Measurements from ENCODE around the gene ARID3A.

The ARID3A gene

GRCh38 chr19:990119-990571 lies 64.3 kb downstream of the ARID3A start:
- DNase-seq (ENCODE audit: low read depth in 1 of 2, low spot score in 1 of 2), result no peak
- in situ Hi-C loops (cut with HindIII; ENCODE audit: low pct_unique_long_range_greater_than_20kb, low sequenced_read_pairs), result no loop called here
- no peak for TF ChIP-seq JUND (IDR thresholded peaks at IDR 0.05; ENCODE audit: low read depth)

GRCh38 chr19:990746-991145 lies 64.9 kb downstream of the ARID3A start:
- DNase-seq (ENCODE audit: low read depth in 1 of 2, low spot score in 1 of 2), result no peak
- TF ChIP-seq JUND (IDR thresholded peaks at IDR 0.05; ENCODE audit: low read depth), result no peak
- in situ Hi-C loops (cut with HindIII; ENCODE audit: low pct_unique_long_range_greater_than_20kb, low sequenced_read_pairs), result no loop called here

- TF ChIP-seq JUND (IDR thresholded peaks at IDR 0.05; ENCODE audit: low read depth), result no peak
- DNase-seq (ENCODE audit: low read depth in 1 of 2, low spot score in 1 of 2), result peak in 1 of 2 experiments; percentile 71
- in situ Hi-C loops (cut with HindIII; ENCODE audit: low pct_unique_long_range_greater_than_20kb, low sequenced_read_pairs), result no loop called here
Measured at GRCh38 chr19:991174-991931, 65.5 kb downstream of the ARID3A start.

GRCh38 chr19:991932-992669 lies 66.3 kb downstream of the ARID3A start:
- no peak for DNase-seq (ENCODE audit: low read depth in 1 of 2, low spot score in 1 of 2)
- in situ Hi-C loops (cut with HindIII; ENCODE audit: low pct_unique_long_range_greater_than_20kb, low sequenced_read_pairs), result no loop called here
- no peak for TF ChIP-seq JUND (IDR thresholded peaks at IDR 0.05; ENCODE audit: low read depth)

GRCh38 chr19:992670-993055 lies 66.8 kb downstream of the ARID3A start:
- DNase-seq (ENCODE audit: low read depth in 1 of 2, low spot score in 1 of 2), result no peak
- in situ Hi-C loops (cut with HindIII; ENCODE audit: low pct_unique_long_range_greater_than_20kb, low sequenced_read_pairs), result no loop called here
- TF ChIP-seq JUND (IDR thresholded peaks at IDR 0.05; ENCODE audit: low read depth), result no peak

- no peak for DNase-seq (ENCODE audit: low read depth in 1 of 2, low spot score in 1 of 2)
- TF ChIP-seq JUND (IDR thresholded peaks at IDR 0.05; ENCODE audit: low read depth), result no peak
- in situ Hi-C loops (cut with HindIII; ENCODE audit: low pct_unique_long_range_greater_than_20kb, low sequenced_read_pairs), result no loop called here
Measured at GRCh38 chr19:993361-993830, 67.6 kb downstream of the ARID3A start.

- in situ Hi-C loops (cut with HindIII; ENCODE audit: low pct_unique_long_range_greater_than_20kb, low sequenced_read_pairs), result no loop called here
- TF ChIP-seq JUND (IDR thresholded peaks at IDR 0.05; ENCODE audit: low read depth), result no peak
- DNase-seq (ENCODE audit: low read depth in 1 of 2, low spot score in 1 of 2), result no peak
Measured at GRCh38 chr19:993831-994393, 68.1 kb downstream of the ARID3A start.

- in situ Hi-C loops (cut with HindIII; ENCODE audit: low pct_unique_long_range_greater_than_20kb, low sequenced_read_pairs), result no loop called here
- TF ChIP-seq JUND (IDR thresholded peaks at IDR 0.05; ENCODE audit: low read depth), result no peak
Measured at GRCh38 chr19:994516-994915, 68.7 kb downstream of the ARID3A start.

GRCh38 chr19:995051-995827 lies 69.4 kb downstream of the ARID3A start:
- no peak for DNase-seq (ENCODE audit: low read depth in 1 of 2, low spot score in 1 of 2)
- in situ Hi-C loops (cut with HindIII; ENCODE audit: low pct_unique_long_range_greater_than_20kb, low sequenced_read_pairs), result no loop called here
- no peak for TF ChIP-seq JUND (IDR thresholded peaks at IDR 0.05; ENCODE audit: low read depth)

More at GRCh38 chr19:994516-994915, 68.7 kb downstream of the ARID3A start:
- DNase-seq (ENCODE audit: low read depth in 1 of 2, low spot score in 1 of 2), result no peak

- no peak for TF ChIP-seq JUND (IDR thresholded peaks at IDR 0.05; ENCODE audit: low read depth)
- DNase-seq (ENCODE audit: low read depth in 1 of 2, low spot score in 1 of 2), result peak in 1 of 2 experiments; percentile 56
- in situ Hi-C loops (cut with HindIII; ENCODE audit: low pct_unique_long_range_greater_than_20kb, low sequenced_read_pairs), result no loop called here
Measured at GRCh38 chr19:996051-996838, 70.4 kb downstream of the ARID3A start.

GRCh38 chr19:998064-998463 lies 72.2 kb downstream of the ARID3A start:
- no peak for TF ChIP-seq JUND (IDR thresholded peaks at IDR 0.05; ENCODE audit: low read depth)
- in situ Hi-C loops (cut with HindIII; ENCODE audit: low pct_unique_long_range_greater_than_20kb, low sequenced_read_pairs), result no loop called here
- no peak for DNase-seq (ENCODE audit: low read depth in 1 of 2, low spot score in 1 of 2)

- in situ Hi-C loops (cut with HindIII; ENCODE audit: low pct_unique_long_range_greater_than_20kb, low sequenced_read_pairs), result no loop called here
- DNase-seq (ENCODE audit: low read depth in 1 of 2, low spot score in 1 of 2), result no peak
- no peak for TF ChIP-seq JUND (IDR thresholded peaks at IDR 0.05; ENCODE audit: low read depth)
Measured at GRCh38 chr19:999379-999719, 73.5 kb downstream of the ARID3A start.
